Muscle layer of duodenum (tissue), 2 donors: ENCODE data around the gene LGALS1.

ENCODE experiments used
- H3K27ac ChIP-seq: one replicate; pipeline ENCODE4 v1.7.0; 2013; ENCODE audit warnings: mild to moderate bottlenecking, low read length
- H3K27me3 ChIP-seq: one replicate; pipeline ENCODE4 v1.7.0; 2013; ENCODE audit warnings: low read depth, mild to moderate bottlenecking, control low read depth, low read length
- H3K36me3 ChIP-seq, 2 donors: one replicate each; pipeline ENCODE4 v1.7.0; 2013; ENCODE audit warnings: low read length in 2 of 2, control low read depth in 1 of 2, mild to moderate bottlenecking in 1 of 2; ENCODE audit not compliant: insufficient read depth in 2 of 2, control insufficient read depth in 1 of 2
- H3K4me1 ChIP-seq, 2 donors: one replicate each; pipeline ENCODE4 v1.7.0; 2013; ENCODE audit warnings: low read length in 2 of 2, mild to moderate bottlenecking in 2 of 2, control low read depth in 1 of 2, moderate library complexity in 1 of 2; ENCODE audit not compliant: insufficient read depth in 2 of 2, control insufficient read depth in 1 of 2
- H3K4me3 ChIP-seq, 2 donors: one replicate each; pipeline ENCODE4 v1.7.0; 2013; ENCODE audit warnings: low read length in 2 of 2, low read depth in 1 of 2, mild to moderate bottlenecking in 1 of 2
- H3K9me3 ChIP-seq, 2 donors: one replicate each; pipeline ENCODE4 v1.7.0; 2013; ENCODE audit warnings: low read length in 2 of 2, control low read depth in 1 of 2, mild to moderate bottlenecking in 1 of 2; ENCODE audit not compliant: control insufficient read depth in 1 of 2
- donor health status: healthy.

Gene LGALS1

GRCh38 chr22:37657590-37658132 is 17.8 kb upstream of the LGALS1 start:
- H3K4me1 ChIP-seq = peaks cover 32% of the 10 kb centered on the region in 2 donors
- H3K27ac ChIP-seq = peak overlapping the region; percentile 92
- no peaks in the 10 kb centered on the region for H3K36me3 ChIP-seq
- peak overlapping the region; percentile 58 to 81 for H3K4me3 ChIP-seq
- no peaks in the 10 kb centered on the region for H3K27me3 ChIP-seq
- H3K9me3 ChIP-seq = no peaks in the 10 kb centered on the region

- Histone ChIP-seq H3K4me3 (peak within 1 kb of the TSS; percentile 72 to 81), H3K9me3 (no peaks in the 10 kb centered on the region), H3K27ac (peak within 1 kb of the TSS; percentile 92), H3K27me3 (no peaks in the 10 kb centered on the region), H3K4me1 (peaks cover 32 to 33% of the 10 kb centered on the region in 2 donors), H3K36me3 (no peaks in the 10 kb centered on the region)
Measured at GRCh38 chr22:37658133-37659065, 17.0 kb upstream of the LGALS1 start, which contains the start of gene PDXP. PDXP (plus strand) TSS chr22:37658723; CDS start chr22:37658783, 60 bp downstream.

- H3K36me3 ChIP-seq = no peaks in the 10 kb centered on the region
- H3K4me3 ChIP-seq = peak overlapping the region; percentile 57 to 72
- H3K27me3 ChIP-seq = no peaks in the 10 kb centered on the region
- H3K9me3 ChIP-seq = no peaks in the 10 kb centered on the region
- H3K4me1 ChIP-seq = peaks cover 32 to 37% of the 10 kb centered on the region in 2 donors
- H3K27ac ChIP-seq = no peak overlapping the region
Measured at GRCh38 chr22:37659066-37659896, 16.2 kb upstream of the LGALS1 start.

GRCh38 chr22:37659897-37660708 is 15.3 kb upstream of the LGALS1 start:
- Histone ChIP-seq H3K36me3 (no peaks in the 10 kb centered on the region), H3K27ac (peak overlapping the region; percentile 34), H3K27me3 (no peaks in the 10 kb centered on the region), H3K9me3 (no peaks in the 10 kb centered on the region), H3K4me3 (peak overlapping the region; percentile 57 to 72), H3K4me1 (peaks cover 32 to 44% of the 10 kb centered on the region in 2 donors)

GRCh38 chr22:37660709-37661045 is 14.8 kb upstream of the LGALS1 start:
- peak overlapping the region; percentile 28 to 31 for H3K4me3 ChIP-seq
- no peaks in the 10 kb centered on the region for H3K27me3 ChIP-seq
- H3K27ac ChIP-seq = peak overlapping the region; percentile 34
- H3K36me3 ChIP-seq = peaks cover 1 to 2% of the 10 kb centered on the region in 2 donors
- H3K9me3 ChIP-seq = no peaks in the 10 kb centered on the region
- peaks cover 32 to 44% of the 10 kb centered on the region in 2 donors for H3K4me1 ChIP-seq

GRCh38 chr22:37661160-37661924 is 14.1 kb upstream of the LGALS1 start:
- peak overlapping the region; percentile 78 for H3K27ac ChIP-seq
- H3K36me3 ChIP-seq = peaks cover 8% of the 10 kb centered on the region in 2 donors
- H3K4me1 ChIP-seq = peaks cover 32 to 44% of the 10 kb centered on the region in 2 donors
- no peaks in the 10 kb centered on the region for H3K9me3 ChIP-seq
- no peaks in the 10 kb centered on the region for H3K27me3 ChIP-seq
- H3K4me3 ChIP-seq = peak overlapping the region; percentile 28 to 31

GRCh38 chr22:37662039-37662438 is 13.4 kb upstream of the LGALS1 start:
- Histone ChIP-seq H3K4me1 (peaks cover 32 to 44% of the 10 kb centered on the region in 2 donors), H3K27ac (peak overlapping the region; percentile 76), H3K9me3 (no peaks in the 10 kb centered on the region), H3K27me3 (no peaks in the 10 kb centered on the region), H3K4me3 (no peak overlapping the region), H3K36me3 (peaks cover 10 to 13% of the 10 kb centered on the region in 2 donors)

- Histone ChIP-seq H3K4me3 (no peak overlapping the region), H3K27ac (no peak overlapping the region), H3K4me1 (peaks cover 26 to 38% of the 10 kb centered on the region in 2 donors)
Measured at GRCh38 chr22:37663521-37664140, 11.8 kb upstream of the LGALS1 start.

GRCh38 chr22:37664249-37665101 is 11.0 kb upstream of the LGALS1 start:
- Histone ChIP-seq H3K4me1 (peaks cover 26 to 34% of the 10 kb centered on the region in 2 donors), H3K9me3 (no peaks in the 10 kb centered on the region), H3K36me3 (peaks cover 10 to 13% of the 10 kb centered on the region in 2 donors), H3K4me3 (no peak overlapping the region), H3K27me3 (no peaks in the 10 kb centered on the region), H3K27ac (no peak overlapping the region)

More at GRCh38 chr22:37663521-37664140, 11.8 kb upstream of the LGALS1 start:
- Histone ChIP-seq H3K36me3 (peaks cover 10 to 13% of the 10 kb centered on the region in 2 donors), H3K27me3 (no peaks in the 10 kb centered on the region), H3K9me3 (no peaks in the 10 kb centered on the region)
